IMR-90 (cell line): ENCODE results near the gene SERPINE2. TPM values are rescaled to one million over a fixed set of nuclear protein-coding genes. Genes with fewer than 3 reads are reported as not detected.
A peak's percentile ranks its signal among the peaks of the same experiment; 100 is the strongest.
"Not testable (repeated sequence)": the region's sequence is repeated elsewhere in the genome, so short reads cannot be mapped to it uniquely, and the experiment has no call there.

Experiments used
- ATAC-seq: fragments of 200-7000 bp; cut with Tn5 transposase; 2 replicates; pipeline ENCODE4 v1.9.1; 2020; ENCODE audit warnings: low read depth, mild to moderate bottlenecking, moderate library complexity
- BruUV-seq: library from RNA; stranded (reverse); fragments of 400-500 nt; replicated peaks from 2 replicates; lab custom pipeline; 2021; lab: Mats Ljungman, UMichigan
- CTCF ChIA-PET: fragments of 300-600 bp; formaldehyde crosslinking; extraction: SDS; loops from one replicate; lab custom pipeline; 2021; ENCODE audit warnings: antibody characterized with exemption; lab: Yijun Ruan, JAX
- POLR2A ChIA-PET: fragments of 300-600 bp; sonication (Branson Sonifier 250); formaldehyde crosslinking; loops from one replicate; lab custom pipeline; 2022; ENCODE audit warnings: antibody characterized with exemption; ENCODE audit not compliant: unreplicated experiment; lab: Charles Lee
- DNase-seq: peaks from one replicate; pipeline ENCODE4 v3.0.0; 2013
- H2AFZ ChIP-seq: replicated peaks from 2 replicates; pipeline ENCODE3; 2013; ENCODE audit warnings: low read length, mild to moderate bottlenecking; ENCODE audit not compliant: poor library complexity
- H2AK5ac ChIP-seq: 2 replicates; pipeline ENCODE4 v1.6.1; 2013; ENCODE audit warnings: low read depth, low read length, inconsistent platforms
- H2AK9ac ChIP-seq: replicated peaks from 2 replicates; pipeline ENCODE3; 2013; ENCODE audit warnings: mild to moderate bottlenecking, low read depth, low read length, moderate library complexity; ENCODE audit not compliant: poor library complexity
- H2BK120ac ChIP-seq: 2 replicates; pipeline ENCODE4 v1.6.1; 2013; ENCODE audit warnings: low read depth, low read length, inconsistent platforms
- H2BK15ac ChIP-seq: 3 replicates; pipeline ENCODE4 v1.6.1; 2013; ENCODE audit warnings: low read depth, low read length, inconsistent platforms
- H2BK20ac ChIP-seq: 2 replicates; pipeline ENCODE4 v1.6.1; 2013; ENCODE audit warnings: low read depth, mild to moderate bottlenecking, inconsistent platforms, low read length, moderate library complexity
- H2BK5ac ChIP-seq: 2 replicates; pipeline ENCODE4 v1.6.1; 2013; ENCODE audit warnings: mild to moderate bottlenecking, low read depth, low read length, inconsistent platforms; ENCODE audit not compliant: poor library complexity, severe bottlenecking
- H3K14ac ChIP-seq: replicated peaks from 2 replicates; pipeline ENCODE4 v1.6.1; 2013; ENCODE audit warnings: low read depth, low read length, inconsistent platforms
- H3K18ac ChIP-seq: 2 replicates; pipeline ENCODE4 v1.6.1; 2013; ENCODE audit warnings: low read depth, low read length, control low read depth
- H3K23ac ChIP-seq: 2 replicates; pipeline ENCODE4 v1.6.1; 2013; ENCODE audit warnings: low read depth, low read length, inconsistent platforms
- H3K27ac ChIP-seq: 2 replicates; pipeline ENCODE4 v1.5.1; 2013; ENCODE audit warnings: mild to moderate bottlenecking, control low read depth, low read length; ENCODE audit not compliant: insufficient read depth
- H3K27me3 ChIP-seq: 2 replicates; pipeline ENCODE4 v1.6.1; 2013; ENCODE audit warnings: low read length; ENCODE audit not compliant: control insufficient read depth, insufficient read depth
- H3K36me3 ChIP-seq: 2 replicates; pipeline ENCODE4 v1.6.1; 2013; ENCODE audit warnings: low read length, mixed read lengths; ENCODE audit not compliant: control insufficient read depth, insufficient read depth
- H3K4ac ChIP-seq: 2 replicates; pipeline ENCODE4 v1.6.1; 2013; ENCODE audit warnings: low read depth, low read length, inconsistent platforms
- H3K4me1 ChIP-seq: 2 replicates; pipeline ENCODE4 v1.6.1; 2013; ENCODE audit warnings: low read length, mixed read lengths; ENCODE audit not compliant: control insufficient read depth, insufficient read depth
- H3K4me2 ChIP-seq: 2 replicates; pipeline ENCODE4 v1.6.1; 2013; ENCODE audit warnings: low read depth, mild to moderate bottlenecking, control low read depth, low read length, moderate library complexity
- H3K4me3 ChIP-seq: 2 replicates; pipeline ENCODE4 v1.5.1; 2013; ENCODE audit warnings: low read depth, mild to moderate bottlenecking, control low read depth, low read length, moderate library complexity; ENCODE audit not compliant: insufficient read depth
- H3K56ac ChIP-seq: 2 replicates; pipeline ENCODE4 v1.6.1; 2013; ENCODE audit warnings: low read length, inconsistent platforms; ENCODE audit not compliant: insufficient read depth; ENCODE audit errors: extremely low read depth
- H3K79me1 ChIP-seq, 2 experiments: 2 replicates each; pipeline ENCODE4 v1.6.1; 2013; ENCODE audit warnings: low read length in 2 of 2, inconsistent platforms in 1 of 2, low read depth in 1 of 2
- H3K9ac ChIP-seq: 2 replicates; pipeline ENCODE4 v1.6.1; 2013; ENCODE audit warnings: low read depth, low read length, control low read depth
- H3K9me1 ChIP-seq: 2 replicates; pipeline ENCODE4 v1.6.1; 2013; ENCODE audit warnings: low read length, inconsistent platforms; ENCODE audit not compliant: insufficient read depth
- H3K9me3 ChIP-seq: 2 replicates; pipeline ENCODE4 v1.6.1; 2013; ENCODE audit warnings: low read length; ENCODE audit not compliant: control insufficient read depth, insufficient read depth
- H4K20me1 ChIP-seq: 2 replicates; pipeline ENCODE4 v1.6.1; 2013; ENCODE audit warnings: low read length, inconsistent platforms; ENCODE audit not compliant: insufficient read depth
- H4K5ac ChIP-seq: 2 replicates; pipeline ENCODE4 v1.6.1; 2013; ENCODE audit warnings: mild to moderate bottlenecking, low read depth, low read length, control low read depth
- H4K8ac ChIP-seq, 2 experiments: 2 replicates each; pipeline ENCODE4 v1.6.1; 2013; ENCODE audit warnings: low read depth in 2 of 2, low read length in 2 of 2, control low read depth in 1 of 2, inconsistent platforms in 1 of 2
- H4K91ac ChIP-seq: 2 replicates; pipeline ENCODE4 v1.6.1; 2013; ENCODE audit warnings: low read depth, low read length, inconsistent platforms; ENCODE audit not compliant: insufficient read depth
- CHD1 ChIP-seq: IDR thresholded peaks from 2 replicates; pipeline ENCODE4 v1.6.1; 2012; ENCODE audit warnings: low read depth, low read length, improper control_type of control experiment
- FOS ChIP-seq: fragments of 150-350 bp; IDR thresholded peaks from 2 replicates; pipeline ENCODE4 v1.6.1; 2016; ENCODE audit warnings: low read depth, low read length
- RAD21 ChIP-seq: IDR thresholded peaks from 2 replicates; pipeline ENCODE4 v1.6.1; 2012; ENCODE audit warnings: low read length, improper control_type of control experiment
- WGBS, 2 experiments: methylation state at CpG; one replicate each; pipeline versions ENCODE4 v1.1.5 to v1.1.7; 2013; ENCODE audit warnings: missing lambda C conversion rate in 2 of 2; ENCODE audit not compliant: insufficient read length in 1 of 2; ENCODE audit errors: extremely low coverage in 2 of 2; 5-methylcytosine and 5-hydroxymethylcytosine counted together
- dilution Hi-C: fragments of 300-500 bp; cut with HindIII; formaldehyde crosslinking; loops from one replicate; pipeline ENCODE4 v1.14.3; 2018; ENCODE audit warnings: low sequenced_read_pairs; ENCODE audit not compliant: unreplicated experiment
- in situ Hi-C: fragments of 300-500 bp; cut with MboI; formaldehyde crosslinking; loops from 3 replicates; pipeline ENCODE4 v1.14.3; 2019; ENCODE audit warnings: low sequenced_read_pairs, inconsistent platforms, mixed read lengths
- intact Hi-C: fragments of 100-400 bp; cut with micrococcal nuclease; formaldehyde crosslinking; loops from 2 replicates; pipeline ENCODE4 v1.10.0; 2022
- polyA plus RNA-seq, 3 experiments: library from polyadenylated mRNA; depleted of rRNA; stranded (reverse); fragments of >200 nt; gene quantifications; 2 replicates each; pipeline ENCODE4 v1.2.3, GENCODE V29; 2012; ENCODE audit warnings: low replicate concordance in 1 of 3
- total RNA-seq: library from RNA; depleted of rRNA; stranded (reverse); fragments of >200 nt; gene quantifications from 2 replicates; pipeline ENCODE4 v1.2.3, GENCODE V29; 2012

SERPINE2 gene
- total and polyA plus RNA-seq, 2 of the 4 experiments (the other 2 are of a cell fraction): 24.0 to 62.7 TPM

DNA sequence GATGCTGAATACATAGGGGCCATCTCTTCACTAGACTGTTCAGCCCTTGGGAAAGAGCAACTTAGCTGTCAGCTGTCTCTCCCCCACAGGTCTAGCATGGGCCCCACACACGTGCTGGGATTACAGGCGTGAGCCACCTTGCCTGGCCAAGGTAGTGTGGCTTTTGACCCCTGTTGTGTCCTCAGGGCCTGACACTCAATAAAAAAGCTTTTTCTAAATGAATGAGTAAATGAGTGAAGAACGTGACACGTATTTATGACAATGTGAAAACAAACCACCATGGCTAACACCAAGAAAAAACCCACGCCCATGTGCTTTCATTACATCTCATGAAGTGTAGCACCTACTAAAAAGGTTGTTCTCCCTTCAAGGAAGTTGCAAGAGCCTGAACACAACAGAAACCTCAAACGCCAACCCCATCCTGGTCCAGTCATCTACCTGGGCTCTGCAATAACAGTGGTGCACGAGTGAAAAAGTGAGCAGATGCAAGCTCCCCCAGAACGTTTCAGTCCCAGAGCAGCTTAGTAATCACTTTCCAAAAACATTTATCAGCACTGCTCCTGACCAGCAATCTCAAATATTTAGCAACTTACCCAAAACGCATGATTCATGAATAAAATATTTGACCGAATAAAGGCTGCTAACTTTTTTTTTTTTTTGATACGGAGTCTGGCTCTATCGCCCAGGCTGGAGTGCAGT lies 97.4 kb downstream of the SERPINE2 start (continued):
- TF ChIP-seq RAD21 (no peak), FOS (peak; percentile 45; the same call in 1 of the 2 replicates), CHD1 (no peak)

- H2BK120ac ChIP-seq, H2AFZ ChIP-seq, H3K56ac ChIP-seq, H3K4ac ChIP-seq, H2AK9ac ChIP-seq, ATAC-seq, BruUV-seq, CTCF ChIA-PET, H3K27ac ChIP-seq, H2BK5ac ChIP-seq, H3K4me3 ChIP-seq, H4K91ac ChIP-seq, POLR2A ChIA-PET, in situ Hi-C loops, H4K5ac ChIP-seq, H3K27me3 ChIP-seq, H3K14ac ChIP-seq, H3K4me2 ChIP-seq, dilution Hi-C loops, H3K9me3 ChIP-seq, H4K8ac ChIP-seq, H3K36me3 ChIP-seq, intact Hi-C loops, H2BK20ac ChIP-seq, H3K9ac ChIP-seq, H2AK5ac ChIP-seq, H3K23ac ChIP-seq: not testable (repeated sequence)
- Histone ChIP-seq H3K18ac (peak overlapping the region; percentile 38; the same call in 1 of the 2 replicates), H2BK15ac (peak overlapping the region; percentile 23; the same call in 1 of the 3 replicates), H4K20me1 (peaks cover 36% of the 10 kb centered on the region), H3K79me1 (peaks cover 44 to 79% of the 10 kb centered on the region in 2 experiments), H3K9me1 (peaks cover 20% of the 10 kb centered on the region), H3K4me1 (peaks cover 19% of the 10 kb centered on the region)
- DNase-seq: peak; percentile 75
- WGBS, 2 experiments: no CpG with 5 or more reads among the region's 2 CpGs
Measured at GRCh38 chr2:223939438-223939837, 99.6 kb downstream of the SERPINE2 start.
